T-cell (primary cell): ENCODE results near the gene TMPRSS9. TPM values are rescaled to one million over a fixed set of nuclear protein-coding genes. Genes with fewer than 3 reads are reported as not detected.

Experiments used
- ATAC-seq, 4 experiments: fragments of 200-7000 bp in 3 of 4; fragments of 150-1000 bp in 1 of 4; cut with Tn5 transposase; replicated peaks in 1 of 4; 1 replicate in 3 of 4; 2 replicates in 1 of 4; pipeline ENCODE4 v1.10.0; 2021; ENCODE audit warnings: moderate library complexity in 3 of 4, mild to moderate bottlenecking in 2 of 4, moderate number of reproducible peaks in 1 of 4
- CTCF ChIA-PET, 2 donors: fragments of 300-600 bp; sonication (Branson Sonifier 250); formaldehyde crosslinking; loops; one replicate each; lab custom pipeline; 2022; ENCODE audit warnings: antibody characterized with exemption in 2 of 2; lab: Charles Lee
- POLR2A ChIA-PET, 2 donors: fragments of 300-600 bp; sonication (Branson Sonifier 250); formaldehyde crosslinking; loops; one replicate each; lab custom pipeline; 2022; ENCODE audit warnings: antibody characterized with exemption in 2 of 2; lab: Charles Lee
- DNase-seq, 35 experiments: peaks; one replicate each; pipeline versions ENCODE4 v3.0.0 to v3.0.0-alpha.2; 2013 to 2023
- H3K27ac ChIP-seq: one replicate; pipeline ENCODE4 v1.5.1; 2013; ENCODE audit warnings: low read length
- H3K27me3 ChIP-seq, 2 experiments: replicated peaks in 1 of 2; 1 replicate in 1 of 2; 2 replicates in 1 of 2; pipeline versions ENCODE4 v1.6.1 to v1.7.0; 2013; ENCODE audit warnings: low read length in 1 of 2, mixed read lengths in 1 of 2; ENCODE audit not compliant: control insufficient read depth in 2 of 2, insufficient read depth in 2 of 2; ENCODE audit errors: extremely low read depth in 1 of 2
- H3K36me3 ChIP-seq, 2 donors: 1 replicate in 1 of 2; 2 replicates in 1 of 2; pipeline versions ENCODE4 v1.6.1 to v1.7.0; 2013; ENCODE audit warnings: low read length in 1 of 2; ENCODE audit not compliant: control insufficient read depth in 2 of 2, insufficient read depth in 1 of 2; ENCODE audit errors: extremely low read depth in 1 of 2
- H3K4me1 ChIP-seq, 2 experiments: 1 replicate in 1 of 2; 2 replicates in 1 of 2; pipeline versions ENCODE4 v1.6.1 to v1.7.0; 2013; ENCODE audit warnings: low read length in 2 of 2, mixed read lengths in 1 of 2; ENCODE audit not compliant: insufficient read depth in 2 of 2, control insufficient read depth in 1 of 2; ENCODE audit errors: extremely low read depth in 1 of 2
- H3K4me3 ChIP-seq, 2 donors: 1 replicate in 1 of 2; 2 replicates in 1 of 2; pipeline versions ENCODE4 v1.5.1 to v1.7.0; 2013; ENCODE audit warnings: mild to moderate bottlenecking in 2 of 2, low read length in 1 of 2, moderate library complexity in 1 of 2; ENCODE audit not compliant: control insufficient read depth in 1 of 2; ENCODE audit errors: extremely low read depth in 1 of 2
- H3K9me3 ChIP-seq: 2 replicates; pipeline ENCODE4 v1.7.0; 2013
- H3K27ac Mint-ChIP-seq, 2 donors: one replicate each; pipeline ENCODE4 v1.8.0; 2020 to 2021; ENCODE audit warnings: mild to moderate bottlenecking in 2 of 2, mixed read lengths in 2 of 2
- H3K27me3 Mint-ChIP-seq, 2 donors: one replicate each; pipeline ENCODE4 v1.8.0; 2021 to 2022; ENCODE audit warnings: mixed read lengths in 2 of 2
- H3K36me3 Mint-ChIP-seq: one replicate; pipeline ENCODE4 v1.8.0; 2021; ENCODE audit warnings: mixed read lengths
- H3K4me1 Mint-ChIP-seq, 3 donors: one replicate each; pipeline ENCODE4 v1.8.0; 2020 to 2022; ENCODE audit warnings: mixed read lengths in 3 of 3, mild to moderate bottlenecking in 1 of 3
- H3K4me3 Mint-ChIP-seq, 3 donors: one replicate each; pipeline ENCODE4 v1.8.0; 2020 to 2022; ENCODE audit warnings: mild to moderate bottlenecking in 3 of 3, mixed read lengths in 3 of 3, moderate library complexity in 3 of 3
- H3K9me3 Mint-ChIP-seq, 3 donors: one replicate each; pipeline ENCODE4 v1.8.0; 2020 to 2022; ENCODE audit warnings: mixed read lengths in 3 of 3
- WGBS: methylation state at CpG from one replicate; pipeline ENCODE4 v1.1.5; 2013; ENCODE audit warnings: missing lambda C conversion rate; ENCODE audit not compliant: insufficient coverage; 5-methylcytosine and 5-hydroxymethylcytosine counted together
- total RNA-seq, 35 experiments: library from RNA in 6 of 35; stranded (reverse) in 6 of 35; fragments of 120-200 nt in 1 of 35; gene quantifications; one replicate each; pipeline versions ENCODE4 v1.2.1 to v1.2.4 and lab custom pipeline; 2013 to 2026

Gene TMPRSS9
- total RNA-seq, 5 donors from 2014 or later (not counting 1 experiment from before 2014, with no cell fraction given) = not detected

GRCh38 chr19:2327773-2328400, 32.2 kb upstream of the TMPRSS9 start:
- H3K36me3 Mint-ChIP-seq = peaks cover 7% of the 10 kb centered on the region
- peaks cover 15 to 72% of the 10 kb centered on the region in 2 experiments for H3K4me1 ChIP-seq

GRCh38 chr19:2328401-2329148, 31.5 kb upstream of the TMPRSS9 start, which contains the start of the genes LSM7 and SPPL2B:
Gene LSM7, minus strand, starts transcription at chr19:2328586. Its CDS starts 20 bp downstream, at chr19:2328566.
Gene SPPL2B, plus strand, starts transcription at chr19:2328684. Its CDS starts 26 bp downstream, at chr19:2328710.
- H3K27ac Mint-ChIP-seq = peak within 1 kb of the TSS; percentile 92 to 98
- Histone ChIP-seq H3K36me3 (peaks cover 16 to 18% of the 10 kb centered on the region in 2 donors), H3K27ac (peak within 1 kb of the TSS; percentile 48), H3K27me3 (no peaks in the 10 kb centered on the region), H3K9me3 (no peaks in the 10 kb centered on the region), H3K4me3 (peak within 1 kb of the TSS; percentile 84 to 97), H3K4me1 (peaks cover 18 to 79% of the 10 kb centered on the region in 2 experiments)
- ChIA-PET CTCF (interaction anchor here in 1 of 2 donors (0.8 kb wide), 1 partner anchor 90 kb away, joined by 6 read pairs; no protein-coding TSS in a partner anchor), POLR2A (no interaction called here)
- 0% methylated on average over 88 of the region's 89 CpGs for WGBS
- no peaks in the 10 kb centered on the region for H3K27me3 Mint-ChIP-seq
- H3K4me1 Mint-ChIP-seq = peaks cover 64 to 74% (median 66%) of the 10 kb centered on the region in 3 donors
- peak; percentile 84 to 97 (median 90) for DNase-seq
- peak within 1 kb of the TSS; percentile 93 to 100 (median 97) for H3K4me3 Mint-ChIP-seq
- peaks cover 7% of the 10 kb centered on the region for H3K36me3 Mint-ChIP-seq
- ATAC-seq = peak; percentile 79 to 83 (median 82)
- H3K9me3 Mint-ChIP-seq = no peaks in the 10 kb centered on the region

More at GRCh38 chr19:2327773-2328400, 32.2 kb upstream of the TMPRSS9 start:
- Histone ChIP-seq H3K27me3 (no peaks in the 10 kb centered on the region), H3K36me3 (peaks cover 17 to 24% of the 10 kb centered on the region in 2 donors), H3K4me3 (peak overlapping the region; percentile 84 to 97), H3K9me3 (no peaks in the 10 kb centered on the region), H3K27ac (peak overlapping the region; percentile 48)
- ATAC-seq (peak in 2 of 4 experiments; percentile 1 to 64), DNase-seq (peak in 33 of 35 experiments; percentile 16 to 75 (median 45))
- ChIA-PET CTCF (no interaction called here), POLR2A (interaction anchor here in 1 of 2 donors (0.6 to 1.0 kb wide), 2 partner anchors 148 to 156 kb away, joined by 3 to 4 read pairs; partner anchors contain the start of gene GADD45B)
- Mint-ChIP-seq H3K27me3 (no peaks in the 10 kb centered on the region), H3K4me3 (peak overlapping the region; percentile 93 to 100 (median 97)), H3K27ac (peak overlapping the region; percentile 92 to 98), H3K9me3 (no peaks in the 10 kb centered on the region), H3K4me1 (peaks cover 58 to 71% (median 66%) of the 10 kb centered on the region in 3 donors)
- WGBS = 0% methylated on average over 5 of the region's 18 CpGs

DNA sequence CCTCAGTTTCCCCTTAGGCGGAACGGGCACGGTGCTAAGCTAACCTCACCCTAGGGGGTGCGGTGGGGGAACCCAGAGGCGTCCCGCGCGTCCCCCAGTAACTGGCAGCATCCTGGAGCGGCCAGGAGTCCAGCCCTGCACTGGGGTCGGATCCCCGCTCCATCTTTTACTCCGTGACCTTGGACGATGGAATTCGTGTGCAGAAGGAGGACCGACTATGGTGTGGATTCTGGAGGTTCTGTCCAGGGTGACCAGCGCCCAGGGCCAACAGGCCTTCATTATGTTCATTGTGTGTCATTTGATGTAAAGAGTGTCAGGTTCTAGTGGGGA, 31.0 kb upstream of the TMPRSS9 start:
- Mint-ChIP-seq H3K4me3 (peak overlapping the region; percentile 87 to 97 (median 93)), H3K27me3 (no peaks in the 10 kb centered on the region), H3K4me1 (peaks cover 68 to 77% (median 69%) of the 10 kb centered on the region in 3 donors), H3K36me3 (peaks cover 7% of the 10 kb centered on the region), H3K27ac (peak overlapping the region; percentile 84 to 86), H3K9me3 (no peaks in the 10 kb centered on the region)
- Histone ChIP-seq H3K4me1 (peaks cover 18 to 84% of the 10 kb centered on the region in 2 experiments), H3K4me3 (peak overlapping the region; percentile 84 to 97), H3K27ac (peak overlapping the region; percentile 34), H3K27me3 (no peaks in the 10 kb centered on the region), H3K36me3 (peaks cover 13 to 15% of the 10 kb centered on the region in 2 donors), H3K9me3 (no peaks in the 10 kb centered on the region)
- no peak for ATAC-seq
- POLR2A ChIA-PET = no interaction called here
- no peak for DNase-seq
- CTCF ChIA-PET = interaction anchor here in 1 of 2 donors (0.8 kb wide), 1 partner anchor 90 kb away, joined by 6 read pairs; no protein-coding TSS in a partner anchor
- WGBS = 14% methylated on average over 15 of the region's 16 CpGs

DNA sequence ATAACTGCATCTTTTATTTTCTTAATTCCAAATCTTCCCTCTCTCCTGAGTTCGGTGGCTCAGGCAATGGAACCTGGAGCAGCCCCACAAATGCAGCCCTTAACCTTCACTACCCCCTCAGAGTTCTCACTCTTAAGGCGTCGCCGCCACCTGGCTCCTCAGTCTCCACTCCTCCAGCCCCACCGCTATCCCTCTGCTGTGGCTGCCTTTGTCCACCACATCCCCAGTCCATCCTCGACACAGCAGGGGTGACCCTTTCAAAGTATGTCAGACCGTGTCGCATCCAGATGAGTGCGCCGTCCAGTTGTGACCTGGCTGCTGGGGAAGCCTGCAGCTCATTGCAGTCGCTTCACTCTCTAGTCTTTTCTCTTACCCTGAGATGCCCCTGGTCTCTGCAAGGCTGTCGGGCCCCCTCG, 30.6 kb upstream of the TMPRSS9 start:
- Mint-ChIP-seq H3K4me3 (peak overlapping the region; percentile 87 to 97 (median 93)), H3K9me3 (no peaks in the 10 kb centered on the region), H3K27ac (peak overlapping the region; percentile 84 to 86), H3K4me1 (peaks cover 66 to 75% (median 68%) of the 10 kb centered on the region in 3 donors), H3K27me3 (no peaks in the 10 kb centered on the region), H3K36me3 (peaks cover 7% of the 10 kb centered on the region)
- peak overlapping the region; percentile 84 to 97 for H3K4me3 ChIP-seq
- WGBS = 86% methylated on average over 9 of the region's 13 CpGs
- H3K36me3 ChIP-seq = peaks cover 9 to 13% of the 10 kb centered on the region in 2 donors
- H3K27ac ChIP-seq = no peak overlapping the region
- POLR2A ChIA-PET = interaction anchor here in 1 of 2 donors (0.7 kb wide), 1 partner anchor 51 kb away, joined by 3 read pairs; no protein-coding TSS in a partner anchor
- no peaks in the 10 kb centered on the region for H3K9me3 ChIP-seq
- H3K4me1 ChIP-seq = peaks cover 18 to 86% of the 10 kb centered on the region in 2 experiments
- no peak for DNase-seq
- no peaks in the 10 kb centered on the region for H3K27me3 ChIP-seq
- no peak for ATAC-seq
- CTCF ChIA-PET = interaction anchor here in 1 of 2 donors (0.8 kb wide), 1 partner anchor 91 kb away, joined by 6 read pairs; no protein-coding TSS in a partner anchor

- peaks cover 63 to 69% (median 65%) of the 10 kb centered on the region in 3 donors for H3K4me1 Mint-ChIP-seq
- peaks cover 7% of the 10 kb centered on the region for H3K36me3 Mint-ChIP-seq
- Histone ChIP-seq H3K9me3 (no peaks in the 10 kb centered on the region), H3K27me3 (no peaks in the 10 kb centered on the region), H3K27ac (no peak overlapping the region), H3K36me3 (peaks cover 4 to 11% of the 10 kb centered on the region in 2 donors), H3K4me1 (peaks cover 18 to 86% of the 10 kb centered on the region in 2 experiments), H3K4me3 (no peak overlapping the region)
- no peaks in the 10 kb centered on the region for H3K27me3 Mint-ChIP-seq
- ChIA-PET CTCF (no interaction called here), POLR2A (no interaction called here)
- peak overlapping the region; percentile 41 to 97 (median 63) for H3K4me3 Mint-ChIP-seq
- peak overlapping the region in 1 of 2 donors; percentile 57 for H3K27ac Mint-ChIP-seq
- no peaks in the 10 kb centered on the region for H3K9me3 Mint-ChIP-seq
- no peak for DNase-seq
- no peak for ATAC-seq
- WGBS = 90% methylated on average over 8 of the region's 10 CpGs
These were observed 29.8 kb upstream of the TMPRSS9 start for GRCh38 chr19:2330255-2330631.
